Stimulated activated CD4-positive, alpha-beta T cell treated with anti-CD3 and anti-CD28 coated beads, Interleukin-1b, Interleukin-23, amount 100 ng/mL, for 48 hours (primary cell): ENCODE measurements around the gene CDK10.
"Not testable (repeated sequence)": the region's sequence is repeated elsewhere in the genome, so short reads cannot be mapped to it uniquely, and the experiment has no call there.

Experiments used
- DNase-seq: peaks from one replicate; pipeline ENCODE4 v3.0.0-alpha.2; 2020

The CDK10 gene

DNA sequence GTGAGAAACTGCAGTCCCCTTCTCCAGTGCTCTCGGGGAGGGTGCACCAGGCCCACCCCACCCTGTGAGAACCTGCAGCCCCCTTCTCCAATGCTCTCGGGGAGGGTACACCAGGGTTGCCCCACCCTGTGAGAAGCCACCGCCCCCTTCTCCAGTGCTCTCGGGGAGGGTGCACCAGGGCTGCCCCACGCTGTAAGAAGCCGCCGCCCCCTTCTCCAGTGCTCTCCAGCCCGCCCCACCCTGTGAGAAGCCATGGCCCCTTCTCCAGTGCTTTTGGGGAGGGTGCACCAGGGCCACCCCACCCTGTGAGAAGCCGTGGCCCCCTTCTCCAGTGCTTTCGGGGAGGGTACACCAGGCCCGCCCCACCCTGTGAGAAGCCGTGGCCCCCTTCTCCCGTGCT is 16.7 kb upstream of the CDK10 start:
- DNase-seq: no peak

DNA sequence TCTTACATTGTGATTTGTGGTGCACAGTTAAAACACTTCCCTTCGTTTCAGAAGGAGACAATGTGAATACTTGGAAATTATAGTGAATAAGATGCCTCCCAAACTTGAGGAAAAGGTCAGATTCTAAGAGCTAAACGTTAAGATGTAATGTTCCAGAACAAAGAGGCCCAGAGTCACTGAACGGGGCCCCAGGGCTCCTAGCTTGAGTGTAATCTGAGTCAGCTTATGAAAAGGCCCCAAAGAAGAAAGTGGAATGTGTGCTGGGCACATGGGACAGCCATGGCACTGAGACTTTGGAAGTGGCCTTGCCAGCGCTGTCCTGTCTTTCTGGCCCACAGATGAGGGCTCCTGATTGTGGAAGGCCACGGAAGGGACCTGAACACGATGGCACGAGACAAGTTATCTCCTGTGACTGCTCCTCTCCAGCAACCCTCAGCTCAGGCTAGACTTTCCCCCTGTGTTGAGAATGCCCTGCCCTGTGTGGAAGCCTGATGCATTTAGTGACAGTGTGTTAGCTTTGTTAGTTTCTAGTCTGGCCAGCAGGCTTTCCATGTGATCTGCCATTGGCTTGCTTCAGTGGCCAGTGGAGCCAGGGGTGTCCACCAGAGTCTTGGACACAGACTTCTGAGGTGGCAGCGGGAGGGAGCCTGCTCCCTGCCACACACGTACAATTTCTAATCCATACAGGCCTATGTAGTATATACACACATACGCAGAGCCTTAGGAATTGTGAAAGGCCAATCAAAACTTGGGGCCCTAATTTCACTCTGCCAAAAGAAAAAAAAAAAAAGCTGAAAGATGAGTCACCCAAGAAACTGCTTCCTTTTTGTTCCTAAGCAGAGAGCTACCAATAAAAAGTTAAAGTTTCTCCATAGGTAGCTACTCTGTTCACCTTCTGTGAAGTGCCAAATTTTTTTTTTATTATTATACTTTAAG is 15.7 kb upstream of the CDK10 start:
- no peak for DNase-seq

DNA sequence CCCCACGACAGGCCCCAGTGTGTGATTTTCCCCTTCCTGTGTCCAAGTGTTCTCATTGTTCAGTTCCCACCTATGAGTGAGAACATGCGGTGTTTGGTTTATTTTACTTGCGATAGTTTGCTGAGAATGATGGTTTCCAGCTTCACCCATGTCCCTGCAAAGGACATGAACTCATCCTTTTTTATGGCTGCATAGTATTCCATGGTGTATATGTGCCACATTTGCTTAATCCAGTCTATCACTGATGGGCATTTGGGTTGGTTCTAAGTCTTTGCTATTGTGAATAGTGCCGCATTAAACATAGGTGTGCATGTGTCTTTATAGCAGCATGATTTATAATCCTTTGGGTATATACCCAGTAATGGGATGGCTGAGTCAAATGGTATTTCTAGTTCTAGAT is 14.9 kb upstream of the CDK10 start:
- not testable (repeated sequence) for DNase-seq

DNA sequence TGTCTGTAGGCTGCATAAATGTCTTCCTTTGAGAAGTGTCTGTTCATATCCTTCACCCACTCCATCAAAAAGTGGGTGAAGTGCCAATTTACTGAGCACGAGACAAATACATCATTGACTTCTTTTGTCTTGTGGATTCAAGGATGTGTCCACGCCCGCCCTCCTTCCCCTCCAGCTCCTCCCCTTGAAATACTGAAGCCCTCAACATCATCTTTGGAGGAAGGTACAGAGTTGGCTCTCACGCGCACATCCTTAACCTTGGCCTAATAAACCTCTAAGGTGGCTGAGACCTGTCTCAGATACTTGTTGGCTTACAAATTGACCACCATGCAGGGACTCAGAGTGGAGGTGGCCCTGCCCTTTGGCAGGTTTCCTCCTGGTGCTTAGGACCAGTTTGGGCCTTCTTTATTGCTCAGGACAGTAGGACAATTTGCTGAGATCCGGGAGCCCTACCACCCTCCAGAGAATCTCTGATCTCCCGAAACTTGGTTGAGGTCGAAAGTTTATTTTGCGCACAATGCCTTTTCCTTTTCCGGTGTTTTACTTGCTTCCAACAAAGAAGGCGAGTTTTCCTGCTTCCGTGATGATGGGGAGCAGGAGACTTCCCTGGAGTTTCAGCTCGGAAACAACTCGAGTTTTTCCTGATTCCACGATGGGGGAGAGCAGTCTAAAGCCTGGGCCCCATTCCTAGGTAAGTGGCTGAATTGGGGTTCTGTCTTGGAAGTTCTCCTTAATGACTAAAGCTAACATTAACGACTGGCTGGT is 14.1 kb upstream of the CDK10 start:
- DNase-seq: no peak

DNA sequence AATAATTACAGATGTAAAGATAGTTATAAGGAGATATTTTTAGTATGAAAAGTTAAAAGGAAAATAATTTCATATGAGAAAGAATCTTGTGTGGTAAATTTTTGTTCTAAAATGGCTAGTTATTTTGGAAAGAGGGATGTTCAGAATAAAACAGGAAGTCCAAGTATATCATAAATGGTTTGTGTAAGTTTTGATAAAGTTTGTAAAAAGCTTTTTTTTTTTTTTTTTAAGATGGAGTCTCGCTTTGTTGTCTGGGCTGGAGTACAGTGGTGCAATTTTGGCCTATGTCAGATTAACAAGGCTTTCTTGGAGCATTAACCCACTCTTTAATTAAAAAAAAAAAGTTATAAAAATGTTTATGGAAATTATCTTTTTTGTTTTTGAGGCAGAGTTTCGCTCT is 8.2 kb upstream of the CDK10 start:
- no peak for DNase-seq

DNA sequence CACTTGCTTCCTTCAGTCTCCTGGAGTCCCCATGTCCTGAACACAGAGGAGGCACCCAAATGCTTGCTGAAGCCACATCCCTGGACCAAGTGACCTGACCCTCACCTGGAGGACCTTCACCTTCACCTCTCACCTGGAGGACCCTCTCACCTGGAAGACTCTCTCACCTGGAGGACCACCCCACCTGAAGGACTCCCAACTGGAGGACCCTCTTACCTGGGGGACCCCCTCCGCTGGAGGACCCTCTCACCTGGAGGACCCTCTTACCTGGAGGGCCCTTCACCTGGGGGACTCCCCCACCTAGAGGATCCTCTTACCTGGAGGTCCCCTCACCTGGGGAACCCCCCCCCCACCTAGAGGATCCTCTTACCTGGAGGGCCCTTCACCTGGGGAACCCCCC is 573 bp upstream of the CDK10 start:
- no peak for DNase-seq

DNA sequence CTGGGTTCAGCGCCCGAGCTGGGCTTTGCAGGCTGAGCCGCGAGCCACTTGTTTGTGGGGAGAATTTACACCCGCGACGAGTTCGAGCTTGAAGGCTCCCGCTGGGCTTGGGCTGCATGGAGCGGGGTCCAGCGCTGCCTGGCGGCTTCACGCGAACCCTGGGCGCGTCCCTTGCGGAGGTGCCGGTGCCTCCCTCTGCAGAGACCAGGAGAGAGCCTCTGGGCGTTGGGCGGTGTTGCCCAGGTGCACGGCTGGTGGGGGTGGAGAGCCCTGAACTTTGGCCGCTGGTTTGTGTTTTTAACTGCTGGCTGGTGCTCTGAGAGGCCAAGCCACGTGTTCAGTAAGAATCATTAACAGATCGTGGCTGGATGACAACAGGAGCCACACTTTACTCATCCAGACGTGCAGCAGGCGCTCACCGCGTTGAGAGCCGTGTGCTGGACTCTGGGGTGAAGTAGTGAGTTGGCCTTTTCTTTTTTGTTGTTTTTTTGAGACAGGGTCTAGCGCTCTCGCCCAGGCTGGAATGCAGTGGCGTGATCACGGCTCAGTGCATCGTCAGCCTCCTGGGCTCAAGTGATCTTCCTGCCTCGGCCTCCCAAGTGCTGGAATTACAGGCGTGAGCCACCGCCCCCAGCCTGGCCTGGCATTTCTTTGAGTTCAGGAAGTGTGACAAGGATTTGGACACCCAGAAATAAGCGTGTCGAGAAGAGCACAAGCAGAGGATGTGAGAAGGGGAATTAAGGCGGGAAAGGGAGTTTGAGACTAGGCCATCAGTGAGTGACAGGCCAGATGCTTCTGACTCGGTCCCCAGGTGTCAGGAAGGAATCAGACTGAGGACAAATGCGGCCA is 827 bp downstream of the CDK10 start:
- DNase-seq: no peak

DNA sequence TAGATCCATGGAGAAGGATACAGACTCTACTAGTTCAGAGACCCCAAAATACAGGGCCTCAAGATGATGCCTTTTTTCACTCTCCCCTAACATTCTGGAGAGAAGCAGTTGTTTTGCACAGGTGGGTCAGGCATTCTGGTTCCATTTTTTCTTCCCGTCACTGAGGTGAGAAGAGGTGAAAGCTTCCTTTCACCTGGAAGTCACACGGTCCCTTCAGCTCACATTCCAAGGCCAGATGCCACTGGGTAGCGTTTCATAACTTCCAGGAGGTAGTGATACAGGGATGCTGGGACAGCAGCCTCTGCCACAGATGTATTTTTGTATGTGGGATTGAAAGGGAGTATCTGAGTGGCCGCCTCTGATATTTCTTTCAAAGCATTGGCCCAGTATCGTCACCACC is 1.9 kb downstream of the CDK10 start:
- DNase-seq: no peak

DNA sequence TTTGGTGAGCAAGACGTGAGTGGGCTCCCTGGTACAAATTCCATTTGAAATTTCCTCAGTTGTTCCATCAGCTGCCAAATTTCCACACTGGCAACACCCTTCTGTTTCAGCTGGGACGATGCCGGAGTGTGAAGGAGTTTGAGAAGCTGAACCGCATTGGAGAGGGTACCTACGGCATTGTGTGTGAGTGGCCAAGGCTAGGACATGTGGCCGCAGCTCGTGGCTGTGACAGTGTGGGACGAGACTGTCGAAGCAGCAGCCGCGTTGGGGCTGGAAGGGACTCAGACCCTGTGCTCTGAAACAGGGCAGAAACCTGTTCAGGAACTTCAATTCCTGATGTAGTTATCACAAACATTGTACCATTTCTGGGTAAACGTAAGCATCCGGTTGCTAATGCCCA is 2.7 kb downstream of the CDK10 start:
- DNase-seq: no peak

DNA sequence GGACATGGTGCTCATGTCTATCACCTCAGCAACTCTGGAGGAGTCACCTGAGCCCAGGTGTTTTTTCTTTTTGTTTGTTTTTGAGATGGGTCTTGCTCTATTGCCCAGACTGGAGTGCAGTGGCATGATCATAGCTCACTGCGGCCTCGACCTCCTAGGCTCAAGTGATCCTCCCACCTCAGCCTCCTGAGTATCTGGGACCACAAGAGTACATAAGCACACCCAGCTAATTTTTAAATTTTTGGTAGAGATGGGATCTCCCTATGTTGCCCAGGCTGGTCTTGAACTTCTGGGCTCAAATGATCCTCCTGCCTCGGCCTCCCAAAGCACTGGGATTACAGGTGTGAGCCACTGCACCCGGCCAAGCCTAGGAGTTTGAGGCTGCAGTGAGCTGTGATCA is 3.1 kb downstream of the CDK10 start:
- not testable (repeated sequence) for DNase-seq

DNA sequence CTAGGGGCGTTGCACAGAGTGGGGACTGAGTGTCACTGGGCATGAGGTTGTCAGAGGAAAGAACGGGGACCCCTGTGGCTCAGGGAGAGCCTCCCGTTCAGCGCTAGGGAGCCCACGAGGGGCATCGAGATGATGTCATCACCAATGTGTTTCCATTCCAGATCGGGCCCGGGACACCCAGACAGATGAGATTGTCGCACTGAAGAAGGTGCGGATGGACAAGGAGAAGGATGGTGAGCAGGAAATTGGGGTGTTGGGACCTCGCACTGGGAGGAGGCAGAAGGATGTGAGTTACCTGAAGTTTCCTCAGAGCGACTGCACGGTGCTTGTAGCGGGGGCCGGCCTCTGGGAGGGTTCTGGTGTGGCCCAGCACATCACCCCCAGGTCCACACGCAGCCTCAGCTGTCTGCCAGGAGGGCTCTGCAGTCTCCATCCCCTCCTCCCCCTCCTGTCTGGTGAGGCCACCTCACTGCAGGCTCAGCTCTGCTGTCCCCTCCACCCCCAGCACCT is 4.0 kb downstream of the CDK10 start:
- DNase-seq: no peak

DNA sequence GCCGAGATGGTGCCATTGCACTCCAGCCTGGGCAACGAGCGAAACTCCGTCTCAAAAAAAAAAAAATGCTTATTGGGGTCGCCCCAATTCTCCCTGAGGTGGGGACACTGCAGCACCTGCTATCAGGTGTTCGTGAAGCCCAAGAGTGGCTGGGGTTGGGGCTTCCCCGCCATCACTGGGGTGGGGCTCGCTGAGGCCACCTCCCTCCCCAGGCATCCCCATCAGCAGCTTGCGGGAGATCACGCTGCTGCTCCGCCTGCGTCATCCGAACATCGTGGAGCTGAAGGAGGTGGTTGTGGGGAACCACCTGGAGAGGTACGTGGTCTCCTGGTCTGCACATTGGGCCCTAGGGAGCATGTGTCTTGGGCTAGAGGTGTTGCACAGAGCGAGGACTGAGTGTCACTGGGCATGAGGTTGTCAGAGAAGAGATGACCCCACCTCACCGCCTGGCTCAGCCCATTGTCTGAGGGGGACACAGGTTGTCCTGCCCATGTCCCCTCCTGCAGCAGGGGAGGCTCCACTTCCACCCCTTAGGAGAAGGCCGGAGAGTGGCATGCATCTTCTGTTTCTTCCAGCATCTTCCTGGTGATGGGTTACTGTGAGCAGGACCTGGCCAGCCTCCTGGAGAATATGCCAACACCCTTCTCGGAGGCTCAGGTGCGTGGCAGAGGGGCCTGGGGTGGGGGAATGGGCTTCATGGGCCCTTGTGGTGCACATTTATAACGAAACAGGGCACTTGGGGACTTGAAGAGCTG is 4.9 kb downstream of the CDK10 start:
- no peak for DNase-seq

DNA sequence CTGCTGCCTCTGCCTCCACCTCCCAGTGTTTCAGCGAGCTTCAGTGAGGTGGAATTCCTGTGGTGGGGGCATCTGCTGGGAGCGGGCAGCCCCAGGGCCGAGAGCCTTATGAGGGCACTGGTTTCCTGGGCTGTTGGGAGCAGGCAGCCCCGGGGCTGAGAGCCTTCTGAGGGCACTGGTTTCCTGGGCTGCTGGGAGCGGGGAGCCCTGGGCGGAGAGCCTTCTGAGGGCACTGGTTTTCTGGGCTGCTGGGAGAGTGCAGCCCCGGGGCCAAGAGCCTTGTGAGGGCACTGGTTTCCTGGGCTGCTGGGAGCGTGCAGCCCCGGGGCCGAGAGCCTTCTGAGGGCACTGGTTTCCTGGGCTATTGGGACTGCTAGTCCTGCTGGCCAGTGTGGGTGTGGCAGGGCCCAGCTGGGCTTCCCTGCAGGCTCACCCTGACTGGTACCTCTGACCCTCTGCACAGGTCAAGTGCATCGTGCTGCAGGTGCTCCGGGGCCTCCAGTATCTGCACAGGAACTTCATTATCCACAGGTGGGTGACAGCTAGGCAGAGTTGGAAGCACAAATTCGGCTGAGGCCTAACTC is 5.6 kb downstream of the CDK10 start:
- DNase-seq: no peak

DNA sequence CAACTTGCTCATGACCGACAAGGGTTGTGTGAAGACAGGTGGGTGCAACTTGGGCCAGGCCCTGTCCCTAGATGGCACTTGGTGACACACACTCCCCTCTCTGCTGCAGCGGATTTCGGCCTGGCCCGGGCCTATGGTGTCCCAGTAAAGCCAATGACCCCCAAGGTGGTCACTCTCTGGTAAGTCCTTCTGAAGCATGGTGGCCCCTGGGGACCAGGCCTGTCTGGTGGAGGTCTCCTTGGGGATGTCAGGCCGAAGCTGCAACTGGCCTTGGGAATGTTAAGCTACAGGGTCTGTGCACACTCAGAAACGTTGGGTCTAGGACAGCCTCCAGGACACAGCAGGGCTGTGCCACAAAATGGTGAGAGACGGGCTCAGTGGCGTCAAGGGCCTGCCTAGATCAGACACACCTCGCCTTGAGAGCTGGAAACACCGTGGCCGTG is 6.8 kb downstream of the CDK10 start:
- DNase-seq: no peak

DNA sequence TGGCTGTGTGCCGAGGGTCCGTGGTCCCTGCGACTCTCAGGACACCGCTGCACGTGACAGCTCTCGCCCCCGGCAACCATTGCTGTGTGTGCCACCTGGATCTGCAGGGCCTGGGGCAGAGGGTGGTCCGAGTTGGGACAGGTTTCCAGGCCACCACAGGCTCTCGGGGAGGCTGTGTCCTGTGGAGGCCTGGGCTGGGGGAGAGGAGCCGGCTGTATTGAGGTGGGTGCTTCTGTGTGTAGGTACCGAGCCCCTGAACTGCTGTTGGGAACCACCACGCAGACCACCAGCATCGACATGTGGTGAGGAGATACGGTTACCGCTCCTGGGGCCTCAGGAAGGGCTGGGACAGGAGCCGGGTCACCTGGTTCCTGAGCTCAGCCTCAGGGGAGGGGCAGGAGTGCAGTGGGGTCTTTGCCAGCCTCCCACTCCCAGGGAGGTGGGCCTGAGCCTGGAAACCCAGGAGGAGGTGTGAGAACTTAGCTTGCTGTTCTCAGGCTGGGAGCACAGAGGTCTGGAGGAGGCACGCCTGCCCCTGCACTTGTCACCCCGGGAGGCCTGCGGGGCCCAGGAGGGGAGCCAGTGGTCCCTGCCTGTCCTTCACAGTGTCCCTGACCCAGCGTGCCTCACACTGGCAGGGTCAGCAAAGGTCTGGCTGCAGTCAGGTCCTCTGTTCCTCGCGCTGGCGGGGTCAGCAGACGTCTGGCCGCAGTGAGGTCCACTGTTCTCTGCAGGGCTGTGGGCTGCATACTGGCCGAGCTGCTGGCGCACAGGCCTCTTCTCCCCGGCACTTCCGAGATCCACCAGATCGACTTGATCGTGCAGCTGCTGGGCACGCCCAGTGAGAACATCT is 7.7 kb downstream of the CDK10 start:
- no peak for DNase-seq

DNA sequence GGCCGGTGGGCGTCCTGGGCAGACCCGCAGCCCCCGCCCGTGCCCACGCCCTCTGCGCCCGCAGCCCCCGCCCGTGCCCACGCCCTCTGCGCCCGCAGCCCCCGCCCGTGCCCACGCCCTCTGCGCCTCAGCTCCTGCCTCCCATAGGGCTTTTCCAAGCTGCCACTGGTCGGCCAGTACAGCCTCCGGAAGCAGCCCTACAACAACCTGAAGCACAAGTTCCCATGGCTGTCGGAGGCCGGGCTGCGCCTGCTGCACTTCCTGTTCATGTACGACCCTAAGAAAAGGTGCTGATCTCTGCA is 8.2 kb downstream of the CDK10 start:
- DNase-seq: not testable (repeated sequence)

DNA sequence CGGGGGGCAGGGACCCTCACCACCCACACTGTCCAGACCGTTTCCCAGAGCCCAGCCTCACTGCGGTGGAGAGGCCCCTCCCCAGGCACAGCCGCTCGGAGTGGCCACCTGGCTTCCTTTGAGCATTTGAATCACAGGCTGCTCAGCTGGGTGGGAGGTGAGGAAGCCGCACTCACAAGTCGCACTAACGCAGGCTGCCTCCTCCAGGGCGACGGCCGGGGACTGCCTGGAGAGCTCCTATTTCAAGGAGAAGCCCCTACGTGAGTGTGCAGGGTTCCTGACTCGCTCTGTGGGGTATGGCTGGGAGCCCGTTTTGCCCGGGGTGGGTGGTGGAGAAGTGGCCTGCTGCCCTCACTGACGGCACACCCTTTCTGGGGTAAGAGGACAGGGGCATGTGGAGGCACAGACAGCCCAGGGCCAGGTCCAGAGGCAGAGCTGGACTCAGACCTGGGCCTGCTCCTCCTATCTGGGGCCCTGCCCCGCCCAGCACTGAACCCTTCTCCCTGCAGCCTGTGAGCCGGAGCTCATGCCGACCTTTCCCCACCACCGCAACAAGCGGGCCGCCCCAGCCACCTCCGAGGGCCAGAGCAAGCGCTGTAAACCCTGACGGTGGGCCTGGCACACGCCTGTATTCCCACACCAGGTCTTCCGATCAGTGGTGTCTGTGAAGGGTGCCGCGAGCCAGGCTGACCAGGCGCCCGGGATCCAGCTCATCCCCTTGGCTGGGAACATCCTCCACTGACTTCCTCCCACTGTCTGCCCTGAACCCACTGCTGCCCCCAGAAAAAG is 8.8 kb downstream of the CDK10 start:
- DNase-seq: no peak

DNA sequence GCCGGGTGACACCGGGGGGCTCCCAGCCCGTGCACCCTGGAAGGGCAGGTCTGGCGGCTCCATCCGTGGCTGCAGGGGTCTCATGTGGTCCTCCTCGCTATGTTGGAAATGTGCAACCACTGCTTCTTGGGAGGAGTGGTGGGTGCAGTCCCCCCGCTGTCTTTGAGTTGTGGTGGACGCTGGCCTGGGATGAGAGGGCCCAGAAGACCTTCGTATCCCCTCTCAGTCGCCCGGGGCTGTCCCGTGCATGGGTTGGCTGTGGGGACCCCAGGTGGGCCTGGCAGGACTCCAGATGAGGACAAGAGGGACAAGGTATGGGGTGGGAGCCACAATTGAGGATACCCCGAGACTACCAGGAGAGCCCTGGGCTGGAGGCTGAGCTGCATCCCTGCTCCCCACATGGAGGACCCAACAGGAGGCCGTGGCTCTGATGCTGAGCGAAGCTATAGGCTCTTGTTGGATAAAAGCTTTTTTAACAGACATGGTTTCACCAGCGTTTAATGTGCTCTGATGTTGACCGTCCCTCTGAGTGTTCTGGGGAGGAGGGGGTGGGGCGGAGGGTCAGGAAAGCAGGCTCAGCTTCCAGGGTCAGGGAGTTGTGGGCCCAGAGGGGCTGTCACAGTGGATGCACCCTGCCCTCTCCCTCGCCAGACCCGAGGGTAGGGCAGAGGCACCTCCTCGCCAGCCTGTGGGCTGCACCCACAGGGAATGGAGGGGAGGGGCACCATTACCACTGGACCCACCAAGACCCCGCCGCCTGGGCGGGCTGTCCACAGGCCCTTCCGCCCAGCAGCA is 9.6 kb downstream of the CDK10 start:
- DNase-seq: no peak

DNA sequence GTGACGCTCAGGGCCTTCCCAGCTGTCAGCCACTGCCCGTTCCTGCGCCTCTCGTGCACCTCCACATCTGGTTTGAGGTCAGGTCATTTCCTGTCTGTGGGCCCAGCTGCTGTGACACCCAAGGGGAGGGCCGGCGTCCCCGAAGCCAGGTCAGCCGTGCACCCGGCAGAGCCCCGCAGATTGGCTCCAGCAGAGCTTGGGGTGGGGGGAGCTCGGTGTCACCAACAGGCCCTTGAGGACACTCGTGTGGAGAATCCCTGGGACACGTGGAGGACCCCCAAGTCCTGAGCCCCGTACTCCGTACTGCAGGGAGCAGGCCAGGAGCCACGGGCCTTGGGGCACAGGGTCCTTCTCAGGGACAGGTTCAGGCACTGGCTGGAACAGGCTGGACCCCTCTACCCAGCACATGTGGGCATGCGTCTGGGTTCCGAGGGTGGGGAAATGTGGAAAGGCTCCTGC is 10.2 kb downstream of the CDK10 start:
- DNase-seq: no peak
